SK-N-MC (cell line): Measurements from ENCODE around the gene KITLG.

Experiments used
- EZH2 ChIP-seq: fragments of 200-600 bp; sonication (generic); IDR thresholded peaks from one replicate; pipeline ENCODE4 v1.6.1; 2017; ENCODE audit warnings: antibody characterized with exemption
- FOXP2 ChIP-seq: optimal IDR thresholded peaks from 2 replicates; pipeline ENCODE3; 2011; ENCODE audit warnings: mild to moderate bottlenecking, moderate library complexity; ENCODE audit not compliant: insufficient read depth; ENCODE audit errors: extremely low read length, control extremely low read depth
- POLR2AphosphoS5 ChIP-seq: IDR thresholded peaks from 2 replicates; pipeline ENCODE4 v1.6.1; 2012; ENCODE audit warnings: mild to moderate bottlenecking, low read depth, low read length, borderline replicate concordance

DNA sequence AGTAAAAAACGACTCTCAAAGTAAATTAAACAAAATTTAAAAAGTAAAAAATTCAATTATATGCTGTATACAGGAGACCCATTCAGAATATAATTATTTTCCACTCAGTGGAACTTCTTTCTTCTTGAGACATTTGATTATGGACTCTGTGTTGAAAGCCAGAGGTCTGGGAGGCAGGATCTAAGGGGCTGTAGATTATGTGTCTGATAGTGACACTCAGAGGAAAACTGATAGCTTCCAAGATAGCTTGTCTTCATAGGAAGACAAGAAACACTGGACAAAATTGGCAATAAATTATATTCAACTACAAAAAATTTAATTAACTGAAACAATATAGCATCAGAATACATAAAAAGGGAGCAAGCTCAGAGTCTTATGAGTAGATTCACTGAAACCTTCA is 135.8 kb downstream of the KITLG start:
- TF ChIP-seq POLR2AphosphoS5 (no peak), EZH2 (no peak), FOXP2 (no peak)
